Thyroid gland (tissue), 4 donors: ENCODE results near the gene CST1. TPM values are rescaled to one million over a fixed set of nuclear protein-coding genes. Genes with fewer than 3 reads are reported as not detected.
"Not testable (repeated sequence)": the region's sequence is repeated elsewhere in the genome, so short reads cannot be mapped to it uniquely, and the experiment has no call there.

Experiments
- DNase-seq, 2 donors: peaks; one replicate each; pipeline ENCODE4 v3.0.0-alpha.2; 2019
- H3K27ac ChIP-seq, 3 donors: fragments of 200-600 bp; sonication (generic); 1 replicate in 2 of 3; 2 replicates in 1 of 3; pipeline ENCODE4 v1.5.1; 2016 to 2019; ENCODE audit warnings: mild to moderate bottlenecking in 1 of 3, moderate library complexity in 1 of 3
- H3K27me3 ChIP-seq: fragments of 200-600 bp; sonication (generic); one replicate; pipeline ENCODE4 v1.5.1; 2019
- H3K36me3 ChIP-seq, 2 donors: fragments of 200-600 bp; sonication (generic); one replicate each; pipeline ENCODE4 v1.5.1; 2016 to 2019
- H3K4me1 ChIP-seq, 2 donors: fragments of 200-600 bp; sonication (generic); one replicate each; pipeline ENCODE4 v1.5.1; 2017 to 2019
- H3K4me3 ChIP-seq, 3 donors: fragments of 200-600 bp; sonication (generic); replicated peaks in 1 of 3; 1 replicate in 2 of 3; 2 replicates in 1 of 3; pipeline ENCODE4 v1.5.1; 2016; ENCODE audit warnings: mild to moderate bottlenecking in 1 of 3
- H3K9me3 ChIP-seq: fragments of 200-600 bp; sonication (generic); one replicate; pipeline ENCODE4 v1.5.1; 2017
- CTCF ChIP-seq, 6 experiments: fragments of 200-600 bp in 3 of 6; fragments of 450-650 bp in 3 of 6; sonication (generic) in 3 of 6; IDR thresholded peaks; one replicate each; pipeline ENCODE4 v1.5.1; 2016 to 2019; ENCODE audit warnings: antibody characterized with exemption in 6 of 6, mild to moderate bottlenecking in 2 of 6, inconsistent platforms in 1 of 6, moderate library complexity in 1 of 6
- POLR2A ChIP-seq, 2 donors: fragments of 450-650 bp; IDR thresholded peaks; one replicate each; pipeline ENCODE4 v1.6.1; 2017; ENCODE audit warnings: antibody characterized with exemption in 2 of 2, mild to moderate bottlenecking in 2 of 2, moderate library complexity in 1 of 2
- WGBS, 2 donors: methylation state at CpG; one replicate each; pipeline ENCODE4 v1.1.5; 2017; 5-methylcytosine and 5-hydroxymethylcytosine counted together
- intact Hi-C: fragments of 100-400 bp; cut with DNase I; formaldehyde crosslinking; loops from one replicate; pipeline ENCODE4 v1.15.1; 2023
- total RNA-seq, 4 donors: library from RNA; depleted of rRNA; stranded (reverse); fragments of >200 nt; gene quantifications; one replicate each; pipeline ENCODE4 v1.2.3, GENCODE V29; 2016

The CST1 gene
- total RNA-seq, 4 donors from 2014 or later, result not detected

- no peak for DNase-seq
- Histone ChIP-seq H3K4me3 (no peak overlapping the region), H3K36me3 (no peaks in the 10 kb centered on the region), H3K27ac (no peak overlapping the region), H3K9me3 (no peaks in the 10 kb centered on the region), H3K4me1 (no peaks in the 10 kb centered on the region), H3K27me3 (no peaks in the 10 kb centered on the region)
- 69 to 86% methylated on average over 6 of the region's 6 CpGs for WGBS, 2 donors
- intact Hi-C loops, result no loop called here
- TF ChIP-seq CTCF (IDR thresholded peaks at IDR 0.05), result no peak
- no peak for TF ChIP-seq POLR2A (IDR thresholded peaks at IDR 0.05)
These were observed 4.4 kb downstream of the CST1 start for GRCh38 chr20:23746321-23746720.

GRCh38 chr20:23745247-23745646 is 5.5 kb downstream of the CST1 start:
- no peak overlapping the region for H3K27ac ChIP-seq
- intact Hi-C loops, result no loop called here

GRCh38 chr20:23744817-23745216 is 5.9 kb downstream of the CST1 start:
- Histone ChIP-seq H3K4me3 (no peak overlapping the region), H3K27me3 (no peaks in the 10 kb centered on the region), H3K4me1 (no peaks in the 10 kb centered on the region), H3K36me3 (no peaks in the 10 kb centered on the region), H3K9me3 (no peaks in the 10 kb centered on the region), H3K27ac (no peak overlapping the region)
- intact Hi-C loops, result no loop called here
- WGBS, 2 donors, result 40 to 50% methylated on average over 1 of the region's 1 CpG
- DNase-seq, result no peak
- TF ChIP-seq CTCF (IDR thresholded peaks at IDR 0.05) (no peak), POLR2A (IDR thresholded peaks at IDR 0.05) (no peak)

More at GRCh38 chr20:23745247-23745646, 5.5 kb downstream of the CST1 start:
- no peak overlapping the region for H3K4me3 ChIP-seq
- DNase-seq, result no peak
- 81 to 96% methylated on average over 2 of the region's 2 CpGs for WGBS, 2 donors
- no peaks in the 10 kb centered on the region for H3K36me3 ChIP-seq
- H3K9me3 ChIP-seq, result no peaks in the 10 kb centered on the region
- no peaks in the 10 kb centered on the region for H3K4me1 ChIP-seq
- no peaks in the 10 kb centered on the region for H3K27me3 ChIP-seq
- TF ChIP-seq POLR2A (IDR thresholded peaks at IDR 0.05) (no peak), CTCF (IDR thresholded peaks at IDR 0.05) (no peak)

GRCh38 chr20:23735391-23735790 is 15.3 kb downstream of the CST1 start:
- WGBS, 2 donors, result 58 to 74% methylated on average over 3 of the region's 3 CpGs
- not testable (repeated sequence) for H3K36me3 ChIP-seq

GRCh38 chr20:23734949-23735348 is 15.8 kb downstream of the CST1 start:
- H3K27me3 ChIP-seq, intact Hi-C loops, H3K27ac ChIP-seq, DNase-seq, H3K36me3 ChIP-seq, H3K4me3 ChIP-seq, H3K9me3 ChIP-seq, H3K4me1 ChIP-seq: not testable (repeated sequence)
- WGBS, 2 donors, result 32 to 49% methylated on average over 2 of the region's 2 CpGs

More at GRCh38 chr20:23735391-23735790, 15.3 kb downstream of the CST1 start:
- H3K27me3 ChIP-seq, H3K4me1 ChIP-seq, DNase-seq, intact Hi-C loops, H3K4me3 ChIP-seq, H3K9me3 ChIP-seq, H3K27ac ChIP-seq: not testable (repeated sequence)

GRCh38 chr20:23734440-23734839 is 16.3 kb downstream of the CST1 start:
- H3K9me3 ChIP-seq, DNase-seq, H3K4me1 ChIP-seq, H3K4me3 ChIP-seq, H3K27ac ChIP-seq, intact Hi-C loops, H3K36me3 ChIP-seq, H3K27me3 ChIP-seq: not testable (repeated sequence)
- WGBS, 2 donors, result 86 to 91% methylated on average over 1 of the region's 1 CpG

GRCh38 chr20:23727016-23727415 is 23.7 kb downstream of the CST1 start:
- intact Hi-C loops, result no loop called here
- no peak overlapping the region for H3K4me3 ChIP-seq
- 82 to 88% methylated on average over 3 of the region's 3 CpGs for WGBS, 2 donors
- H3K27me3 ChIP-seq, result no peaks in the 10 kb centered on the region
- H3K9me3 ChIP-seq, result no peaks in the 10 kb centered on the region
- DNase-seq, result no peak
- no peak overlapping the region for H3K27ac ChIP-seq
- no peaks in the 10 kb centered on the region for H3K4me1 ChIP-seq
- TF ChIP-seq CTCF (IDR thresholded peaks at IDR 0.05), result no peak
- no peak for TF ChIP-seq POLR2A (IDR thresholded peaks at IDR 0.05)
- H3K36me3 ChIP-seq, result no peaks in the 10 kb centered on the region
